ENCODE measurements around the gene CARD8.
A peak's percentile ranks its signal among the peaks of the same experiment; 100 is the strongest.

CARD8 gene

DNA sequence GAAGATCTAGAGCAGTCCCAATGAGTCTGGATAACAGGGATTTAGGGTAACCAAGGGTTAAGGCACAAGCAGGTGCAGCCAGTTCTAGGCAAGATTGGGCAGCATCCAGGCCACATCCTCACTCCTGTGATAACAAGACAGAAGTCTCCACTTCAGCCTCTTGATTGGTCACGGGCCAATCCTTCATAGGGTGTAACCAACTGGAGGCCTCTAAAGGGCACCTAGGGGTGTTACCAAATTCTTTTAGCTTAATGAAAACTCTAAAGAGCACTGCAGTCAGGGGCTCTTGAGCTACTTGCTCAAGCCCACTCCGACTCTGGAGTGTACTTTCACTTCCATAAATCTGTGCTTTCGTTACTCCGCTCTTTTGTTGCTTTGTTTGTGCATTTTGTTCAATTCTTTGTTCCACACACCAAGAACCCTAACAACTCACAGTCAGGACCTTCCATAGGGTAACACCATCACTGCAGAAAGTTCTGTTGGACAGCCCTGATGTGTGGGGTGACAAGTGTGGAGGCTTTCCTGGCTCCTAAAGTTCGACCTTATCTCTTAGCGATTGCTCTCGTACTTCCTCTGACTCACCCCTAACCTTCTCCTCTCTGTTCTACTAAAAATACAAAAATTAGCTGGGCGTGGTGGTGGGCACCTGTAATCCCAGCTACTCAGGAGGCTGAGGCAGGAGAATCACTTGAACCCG is 49.2 kb downstream of the CARD8 start:
- DNase-seq: no peak

DNA sequence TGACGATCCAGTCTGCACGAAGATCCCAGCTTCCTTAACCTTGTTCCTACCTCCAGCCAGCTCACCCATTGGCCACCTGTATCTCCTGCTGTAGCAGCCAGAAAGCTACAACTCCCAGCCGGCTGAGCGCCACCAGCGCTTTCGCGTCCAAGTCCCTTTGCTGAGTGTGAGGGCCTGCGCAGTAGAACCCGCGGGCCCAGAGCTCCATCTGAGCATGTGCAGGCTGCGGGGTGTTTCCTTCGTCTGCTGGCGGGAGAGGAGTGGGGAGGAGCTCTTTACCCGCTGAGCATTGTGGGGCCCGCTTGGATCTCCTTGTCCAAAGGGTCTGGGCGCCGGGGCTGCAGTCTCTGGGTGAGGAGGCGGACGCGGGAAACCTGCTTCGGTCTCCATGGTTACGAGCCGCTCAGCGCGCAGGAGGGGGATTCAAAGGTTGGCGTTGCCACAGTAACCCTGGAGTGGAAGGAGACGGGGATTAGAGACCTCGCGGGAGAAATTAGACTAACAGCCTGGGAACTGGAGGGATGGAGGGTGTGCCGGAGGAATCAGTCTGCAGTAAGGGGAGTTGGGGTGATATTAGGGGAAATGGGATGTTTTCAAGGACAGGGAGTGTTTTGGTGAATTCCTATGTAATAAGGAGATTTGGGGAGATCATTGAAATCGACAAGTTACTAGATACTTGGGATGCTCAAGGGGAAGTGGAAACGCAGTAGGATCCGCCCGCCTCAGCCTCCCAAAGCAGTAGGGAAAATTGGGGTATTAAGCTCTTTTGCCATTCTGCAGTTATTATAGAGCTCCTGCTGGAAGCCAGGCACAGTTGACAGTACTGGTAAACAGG is 51.7 kb downstream of the CARD8 start:
- DNase-seq: peak; percentile 98 to 99

DNA sequence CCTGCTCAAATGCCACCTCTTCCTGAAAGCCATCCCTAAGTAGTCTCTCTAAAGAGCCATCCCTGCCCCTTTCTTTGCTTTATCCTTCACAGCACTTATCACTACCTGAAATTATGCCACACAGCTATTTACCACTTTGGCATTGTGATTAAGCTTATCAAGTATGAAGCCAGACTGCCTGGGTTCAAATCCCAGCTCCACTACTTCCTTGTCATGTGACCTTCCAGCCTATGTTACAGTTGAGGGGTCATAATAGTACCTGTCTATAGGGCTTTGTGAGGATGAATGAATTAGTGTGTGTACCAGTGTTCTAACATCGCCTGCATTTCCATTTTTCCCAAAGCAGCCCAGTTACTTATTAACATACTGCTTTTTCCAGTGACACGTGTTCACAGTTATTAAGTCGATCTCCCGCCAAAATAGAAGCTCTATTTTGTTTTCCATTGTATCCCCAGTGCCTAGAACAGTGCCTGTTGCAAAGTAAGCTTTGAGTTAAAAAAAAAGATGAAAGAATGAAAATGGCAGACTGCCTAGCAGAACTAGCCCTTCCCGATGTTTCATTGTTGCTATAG is 52.4 kb downstream of the CARD8 start:
- DNase-seq: peak; percentile 55 to 63

DNA sequence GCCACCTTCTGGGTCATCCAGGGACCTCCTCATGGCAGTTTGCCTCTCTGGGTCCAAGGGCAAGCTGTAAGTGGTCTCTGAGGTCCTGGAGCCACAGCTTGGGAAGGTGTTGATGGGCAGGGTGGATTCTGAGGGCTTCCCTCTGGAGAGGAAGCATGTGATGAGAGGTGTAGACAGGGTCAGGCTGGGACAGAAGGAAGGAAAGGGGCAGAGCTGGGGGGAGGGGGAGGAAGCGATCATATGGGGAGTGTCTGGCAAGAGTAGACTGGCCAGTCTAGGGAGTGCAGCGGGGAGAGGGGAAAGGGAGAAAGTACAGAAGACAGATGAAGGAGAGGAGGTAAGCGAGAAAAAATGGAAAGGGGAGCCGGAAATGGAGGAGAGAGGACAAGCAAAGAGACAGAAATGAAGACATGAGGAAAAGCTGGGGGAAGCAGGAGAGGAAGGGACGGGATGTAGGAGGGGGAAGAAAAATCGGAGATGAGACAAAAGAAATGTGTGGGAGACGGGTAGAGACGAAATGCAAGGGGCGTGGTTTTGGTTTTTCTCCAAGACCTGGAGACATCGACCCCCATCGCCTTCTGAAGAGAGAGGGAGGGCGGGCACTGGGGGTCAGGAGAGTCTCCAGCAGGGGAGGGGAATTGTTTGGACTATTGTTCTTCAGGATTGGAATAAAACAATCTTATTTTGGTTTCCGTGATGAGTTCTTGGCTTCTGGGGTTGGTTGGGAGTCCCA is 58.6 kb downstream of the CARD8 start:
- DNase-seq: no peak

DNA sequence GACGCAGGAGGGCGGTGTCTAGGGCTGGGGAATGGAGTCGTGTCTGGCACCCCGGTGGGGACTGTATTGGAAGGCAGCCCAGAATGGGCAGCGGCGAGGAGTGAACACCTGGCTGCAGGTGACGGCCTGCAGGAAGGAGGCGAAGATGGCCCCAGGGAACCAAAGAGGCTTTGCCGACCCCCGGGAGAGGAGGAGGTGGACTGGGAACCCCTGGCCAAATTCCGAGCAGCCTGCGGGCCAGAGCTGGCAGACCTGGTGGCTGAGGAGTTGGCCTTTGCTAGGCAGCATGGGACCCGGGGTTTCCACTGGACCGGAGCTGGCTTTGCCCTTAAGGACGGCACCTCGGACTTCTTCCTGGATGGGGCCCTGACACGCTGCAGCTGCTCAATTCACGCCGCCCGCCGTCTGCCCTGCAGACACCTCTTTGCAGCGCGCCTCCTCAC is 59.4 kb downstream of the CARD8 start:
- DNase-seq: no peak

DNA sequence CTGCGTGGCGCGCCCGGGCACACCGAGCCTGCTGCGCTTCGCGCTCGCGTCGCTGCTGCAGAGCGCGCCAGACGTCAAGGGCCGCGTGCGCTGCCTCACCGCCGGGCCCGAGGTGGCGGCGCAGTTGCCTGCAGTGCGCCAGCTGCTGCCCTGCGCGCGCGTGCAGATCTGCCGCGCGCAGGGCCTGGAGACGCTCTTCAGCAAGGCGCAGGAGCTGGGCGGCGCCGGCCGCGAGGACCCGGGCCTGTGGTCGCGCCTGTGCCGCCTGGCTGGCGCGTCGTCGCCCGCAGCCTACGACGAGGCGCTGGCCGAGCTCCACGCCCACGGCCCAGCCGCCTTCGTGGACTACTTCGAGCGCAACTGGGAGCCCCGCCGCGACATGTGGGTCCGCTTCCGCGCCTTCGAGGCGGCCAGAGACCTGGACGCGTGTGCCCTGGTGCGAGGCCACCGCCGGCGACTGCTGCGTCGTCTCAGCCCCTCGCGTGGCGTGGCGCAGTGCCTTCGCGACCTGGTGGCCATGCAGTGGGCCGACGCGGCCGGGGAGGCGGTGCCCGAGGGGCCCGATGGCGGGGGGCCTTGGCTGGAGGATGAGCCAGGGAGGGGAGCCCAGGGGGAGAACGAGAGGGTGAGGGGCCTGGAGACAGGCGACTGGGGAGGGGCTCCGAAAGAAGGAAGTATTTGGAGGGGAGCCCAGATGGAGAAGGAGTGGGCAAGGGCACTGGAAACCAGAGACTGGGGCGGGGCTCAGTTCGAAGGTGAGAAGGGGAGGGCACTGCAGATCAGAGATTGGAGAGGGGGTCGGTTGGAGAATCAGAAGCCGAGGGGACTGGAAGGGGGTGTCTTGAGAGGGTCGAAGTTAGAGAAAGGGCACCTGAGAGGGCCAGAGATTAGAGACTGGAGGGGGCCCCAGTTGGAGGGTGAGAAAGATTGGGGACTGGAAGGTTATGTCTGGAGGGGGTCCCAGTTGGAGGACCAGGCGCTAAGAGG is 60.6 kb downstream of the CARD8 start:
- DNase-seq: no peak

DNA sequence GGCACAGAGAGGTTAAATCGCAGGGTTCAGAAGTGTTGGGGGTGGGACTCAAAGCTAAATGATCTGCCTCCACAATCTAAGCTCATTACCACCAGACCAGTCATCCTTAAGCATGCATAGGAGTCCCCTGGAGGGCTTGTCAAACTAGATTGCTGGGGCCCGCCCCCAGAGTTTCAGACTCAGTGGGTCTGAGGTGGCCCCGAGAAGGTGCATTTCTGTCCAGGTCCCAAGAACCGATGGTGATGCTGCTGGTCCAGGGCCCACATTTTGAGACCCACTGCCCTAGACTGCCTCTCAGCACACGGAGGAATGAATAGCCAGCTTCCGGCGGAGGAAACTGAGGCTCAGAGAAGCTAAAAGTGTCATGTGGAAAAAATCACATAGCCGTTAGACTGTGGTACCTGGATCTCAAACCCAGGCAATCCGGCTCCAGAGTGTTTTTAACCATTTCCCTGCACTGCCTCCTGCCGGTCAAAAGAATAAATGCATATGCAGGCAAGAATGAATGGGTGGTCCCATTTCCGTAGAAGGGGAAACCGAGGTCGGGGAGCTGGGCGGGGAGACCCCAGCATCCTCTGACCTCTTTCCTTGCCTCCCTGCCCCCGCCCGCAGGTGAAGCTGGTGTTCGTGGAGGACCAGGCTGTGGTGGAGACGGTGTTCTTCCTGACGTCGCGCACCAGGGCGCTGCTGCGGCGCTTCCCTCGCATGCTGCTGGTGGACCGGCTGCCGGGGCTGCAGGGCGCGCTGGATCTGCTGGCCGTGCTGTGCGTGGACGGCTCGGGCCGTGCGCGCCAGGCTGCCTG is 61.5 kb downstream of the CARD8 start:
- DNase-seq: peak in 1 of 2 experiments; percentile 33

DNA sequence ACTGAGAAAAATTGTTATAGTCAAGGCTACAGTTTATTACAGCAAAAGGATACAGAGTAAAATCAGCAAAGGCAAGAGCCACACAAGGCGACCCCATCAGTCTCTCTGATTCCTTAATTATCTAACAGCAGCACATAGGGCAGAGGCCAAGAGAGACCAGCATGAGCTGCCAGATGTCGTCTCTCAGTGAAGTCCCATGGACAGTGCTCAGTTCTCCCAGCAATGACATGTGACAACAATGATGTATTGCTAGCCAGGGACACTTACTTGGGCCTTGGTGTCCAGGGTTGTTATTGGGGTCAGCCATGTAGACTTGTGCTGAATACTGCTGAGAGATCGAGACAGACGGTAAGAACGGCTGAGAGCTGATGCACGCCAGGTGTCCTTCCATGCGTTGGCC is 63.0 kb downstream of the CARD8 start:
- no peak for DNase-seq

DNA sequence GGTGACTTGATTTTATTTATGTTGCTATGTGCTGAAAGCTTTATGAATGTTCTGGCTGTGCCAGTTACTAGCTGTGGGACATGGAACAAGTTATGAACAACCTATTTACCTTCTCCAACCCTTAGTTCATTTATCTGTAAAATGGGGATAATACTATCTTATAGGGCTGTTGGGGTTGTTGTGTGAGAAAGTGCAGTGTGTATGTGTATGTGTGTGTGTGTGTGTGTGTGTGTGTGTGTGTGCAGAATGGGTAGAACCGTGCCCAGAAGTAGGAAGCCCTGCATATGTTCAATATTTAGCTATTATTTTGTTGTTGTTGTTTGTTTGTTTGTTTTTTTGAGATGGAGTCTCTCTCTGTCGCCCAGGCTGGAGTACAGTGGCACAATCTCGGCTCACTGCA is 64.8 kb downstream of the CARD8 start:
- no peak for DNase-seq

DNA sequence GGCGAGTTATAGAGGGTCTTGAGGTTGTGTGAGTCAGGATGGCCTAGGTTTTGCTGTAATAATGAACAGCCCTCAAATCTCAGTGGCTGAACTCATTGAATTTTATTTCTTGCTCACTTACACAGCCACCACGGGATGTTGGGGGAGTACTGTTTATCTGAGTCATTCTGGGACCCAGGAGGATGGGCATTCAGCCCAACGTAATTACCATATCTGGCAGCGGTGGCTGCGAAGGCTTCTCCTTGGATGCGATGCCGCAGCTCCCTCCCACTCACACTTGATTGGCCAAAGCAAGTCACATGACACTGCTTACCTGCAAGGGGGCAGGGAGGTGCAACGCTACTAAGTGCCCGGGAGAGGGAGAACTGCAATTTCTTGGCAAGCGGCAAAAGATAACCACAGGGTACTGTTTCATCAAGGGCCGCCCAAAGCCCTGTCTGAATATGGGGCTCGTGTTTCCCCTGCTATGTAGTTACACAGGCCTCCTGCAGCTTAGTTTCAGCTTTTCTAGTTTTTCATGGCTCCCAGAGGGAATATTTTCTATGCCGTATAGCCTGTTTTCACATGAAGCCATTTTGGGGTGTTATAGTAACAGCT is 65.3 kb downstream of the CARD8 start:
- DNase-seq: peak; percentile 90 to 94

DNA sequence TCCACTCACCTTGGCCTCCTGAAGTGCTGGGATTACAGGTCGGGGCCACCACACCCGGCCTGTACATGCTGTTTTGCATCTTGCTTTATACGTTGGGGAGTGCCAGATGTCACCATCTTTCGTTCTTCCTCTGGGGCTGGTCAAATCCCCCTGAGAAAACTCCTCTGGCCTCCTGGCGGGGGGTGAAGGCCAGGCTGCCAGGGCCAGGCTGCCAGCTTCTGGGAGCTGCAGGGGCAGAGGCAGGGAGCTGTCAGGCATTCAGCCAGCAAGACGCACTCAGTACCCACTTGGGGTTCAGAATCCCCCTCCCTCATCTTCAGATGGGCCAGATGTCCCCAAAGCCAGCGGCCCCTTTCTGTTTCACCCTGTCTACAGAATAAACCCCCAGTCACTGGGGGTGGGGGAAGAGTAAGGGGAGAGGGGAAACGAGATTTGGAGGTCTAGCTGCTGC is 69.1 kb downstream of the CARD8 start:
- peak in 1 of 2 experiments; percentile 25 for DNase-seq

DNA sequence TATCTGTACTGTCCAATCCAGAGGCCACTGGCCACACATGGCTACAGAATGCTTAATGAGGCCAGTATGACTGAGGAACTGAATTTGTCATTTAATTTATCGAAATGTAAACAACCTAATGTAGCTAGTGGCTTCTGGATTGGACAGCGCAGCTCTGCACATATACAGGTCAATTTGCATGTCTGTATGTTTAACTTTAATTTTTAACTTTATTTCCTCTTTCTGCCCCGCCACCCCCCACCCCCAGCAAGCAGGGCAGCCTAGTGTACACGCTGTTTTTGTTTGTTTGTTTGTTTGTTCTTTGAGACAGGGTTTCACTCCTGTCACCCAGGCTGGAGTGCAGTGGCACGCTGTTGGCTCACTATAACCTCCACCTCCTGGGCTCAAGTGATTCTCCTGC is 69.7 kb downstream of the CARD8 start:
- DNase-seq: no peak

DNA sequence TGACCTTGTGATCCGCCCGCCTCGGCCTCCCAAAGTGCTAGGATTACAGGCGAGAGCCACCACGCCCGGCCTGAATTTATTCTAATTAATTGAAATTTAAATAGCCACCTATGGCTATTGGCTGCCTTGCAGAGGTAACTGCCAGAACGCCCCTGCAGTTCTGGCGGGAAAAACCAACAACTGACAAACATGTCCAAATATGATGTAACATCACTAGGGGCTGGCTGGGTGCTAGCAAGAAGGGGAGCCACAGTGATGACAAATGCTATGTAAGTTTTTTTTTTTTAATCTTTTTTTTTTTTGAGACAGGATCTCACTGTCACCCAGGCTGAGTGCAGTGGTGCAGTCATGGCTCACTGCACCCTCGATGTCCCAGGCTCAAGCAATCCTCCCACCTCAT is 72.4 kb downstream of the CARD8 start:
- no peak for DNase-seq

DNA sequence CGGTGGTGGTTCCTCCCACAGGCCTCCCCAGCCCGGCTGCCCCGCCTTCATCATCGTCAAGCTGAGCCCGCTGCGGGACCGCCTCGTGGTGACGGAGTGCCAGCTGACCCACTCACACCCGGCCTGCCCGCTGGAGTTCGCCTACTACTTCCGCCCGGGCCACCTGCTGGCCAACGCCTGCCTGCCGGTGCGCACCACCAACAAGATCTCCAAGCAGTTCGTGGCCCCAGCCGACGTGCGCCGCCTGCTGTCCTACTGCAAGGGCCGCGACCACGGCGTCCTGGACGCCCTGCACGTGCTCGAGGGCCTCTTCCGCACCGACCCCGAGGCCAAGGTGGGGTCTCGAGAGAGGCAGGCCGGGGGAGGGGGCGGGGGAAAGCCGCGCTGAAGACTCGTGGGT is 73.3 kb downstream of the CARD8 start:
- no peak for DNase-seq

DNA sequence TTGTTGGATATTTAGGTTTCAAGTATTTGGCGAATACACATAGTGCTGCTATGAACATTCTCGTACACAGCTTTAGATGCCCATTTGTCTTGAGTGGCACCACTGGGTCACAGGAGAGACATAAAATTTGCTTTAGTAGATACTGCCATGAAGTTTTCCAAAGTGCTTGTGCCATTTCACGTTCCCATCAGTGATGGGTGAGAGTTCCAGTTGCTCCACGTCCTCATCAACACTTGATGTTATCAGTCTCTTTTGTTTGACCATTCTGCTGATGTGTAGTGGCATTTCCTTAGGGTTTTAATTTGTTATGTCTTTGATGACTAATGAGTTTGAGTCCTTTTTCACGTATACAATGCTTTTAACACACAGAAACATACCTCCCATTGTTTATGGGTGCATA is 74.2 kb downstream of the CARD8 start:
- no peak for DNase-seq

DNA sequence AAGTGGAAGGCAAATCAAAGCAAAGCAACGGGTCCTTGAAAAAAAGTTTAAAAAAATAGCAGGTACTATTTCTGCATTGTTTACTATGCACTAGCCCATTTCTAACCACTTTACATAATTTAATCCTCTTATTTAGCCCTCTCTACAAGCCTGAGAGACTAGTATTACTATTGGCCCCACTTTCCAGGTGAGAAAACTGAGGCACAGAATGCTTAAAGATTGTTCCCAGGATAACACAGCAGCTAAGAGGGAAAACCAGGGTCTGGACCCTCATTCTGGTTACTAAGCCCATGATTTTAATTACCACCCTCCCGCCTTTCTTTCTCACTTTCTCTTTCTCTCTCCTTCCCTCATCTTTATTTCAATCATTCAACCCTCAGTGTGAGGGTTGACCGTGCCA is 79.5 kb downstream of the CARD8 start:
- no peak for DNase-seq

DNA sequence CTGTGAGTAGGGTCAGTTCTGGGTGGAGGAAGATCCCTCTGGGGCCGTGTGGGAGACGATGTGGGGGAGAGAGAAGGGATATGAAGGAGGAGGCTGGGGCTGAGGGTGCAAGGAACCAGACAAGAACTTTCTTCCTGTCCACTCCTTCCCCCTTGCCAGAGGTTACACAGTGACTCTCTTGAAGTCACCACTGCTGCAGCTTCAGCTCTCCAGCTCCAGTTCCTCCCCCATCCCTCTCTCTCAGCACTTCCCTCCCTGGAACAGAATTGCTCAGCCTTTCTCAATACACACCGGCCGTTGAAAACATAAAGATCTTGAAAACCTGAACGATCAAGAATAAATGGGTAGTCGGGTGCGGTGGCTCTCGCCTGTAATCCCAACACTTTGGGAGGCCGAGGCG is 80.1 kb downstream of the CARD8 start:
- no peak for DNase-seq

DNA sequence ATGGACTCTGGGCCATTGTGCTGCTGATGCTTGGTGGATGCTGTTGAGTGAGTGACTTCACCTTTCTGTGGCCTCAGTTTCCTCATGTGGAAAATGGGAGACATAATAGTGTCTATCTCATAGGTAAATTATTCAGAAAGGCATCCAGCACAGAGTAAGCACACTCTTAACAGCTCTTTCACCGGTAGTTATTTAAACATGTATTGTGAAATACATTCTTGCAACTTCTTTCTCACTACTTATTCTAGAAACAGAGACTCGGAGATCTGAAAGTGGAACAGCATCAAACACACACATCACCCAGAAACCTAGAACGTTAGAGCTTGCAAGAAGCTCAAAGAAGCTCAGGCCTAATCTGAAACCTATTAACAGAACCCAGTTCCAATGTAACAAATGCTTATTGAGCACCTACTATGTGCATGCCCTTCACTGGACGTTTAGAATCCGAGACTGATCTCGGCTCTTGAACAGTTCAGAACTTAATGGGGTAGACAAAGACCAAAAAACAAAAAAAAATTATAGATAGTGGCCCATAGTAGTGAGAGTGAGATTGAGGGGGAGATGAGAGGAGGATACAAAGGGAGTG is 81.2 kb downstream of the CARD8 start:
- no peak for DNase-seq

DNA sequence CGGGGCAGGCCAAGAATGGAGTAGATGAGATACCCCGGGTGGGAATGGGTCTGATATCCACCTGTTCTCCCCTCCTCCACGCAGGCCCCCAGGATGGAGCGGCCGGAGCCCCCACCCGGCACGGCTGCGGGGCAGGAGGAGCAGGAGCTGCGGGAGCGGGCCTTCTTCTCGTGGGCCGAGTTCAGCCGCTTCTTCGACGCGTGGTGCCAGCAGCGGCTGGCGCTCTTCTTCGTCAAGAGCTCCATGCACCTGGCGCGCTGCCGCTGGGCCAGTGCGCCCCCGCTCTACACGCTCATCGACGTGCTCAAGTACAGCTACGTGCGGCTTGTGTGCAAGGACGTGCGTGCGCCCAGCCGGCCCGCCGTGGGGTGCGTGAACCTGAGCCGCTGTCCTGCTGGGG is 84.0 kb downstream of the CARD8 start:
- DNase-seq: no peak

DNA sequence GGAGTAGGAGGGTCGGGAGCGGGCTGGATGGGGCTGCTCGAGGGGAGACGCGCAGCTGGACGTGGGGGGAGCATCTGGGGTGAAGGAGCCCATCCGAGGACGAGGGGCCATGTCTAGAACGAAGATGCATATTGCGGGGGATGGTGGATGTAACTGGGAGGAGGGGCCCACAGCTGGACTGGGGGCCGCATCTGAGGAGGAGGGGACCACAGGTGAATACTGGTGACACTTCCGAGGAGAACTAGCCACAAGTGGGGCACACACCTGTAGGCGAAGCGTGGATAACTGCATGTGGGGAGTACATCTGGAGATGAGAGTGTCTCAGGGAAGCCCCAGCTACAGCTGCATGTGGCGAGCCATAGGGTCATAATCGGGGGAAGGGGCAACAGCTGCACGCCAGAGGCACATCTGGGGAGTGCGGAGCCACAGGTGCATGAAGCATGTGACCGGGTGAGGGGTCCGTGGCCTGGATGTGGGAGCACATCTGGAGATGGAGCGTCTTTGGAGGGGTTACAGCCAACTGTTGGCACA is 84.8 kb downstream of the CARD8 start:
- no peak for DNase-seq

All from NCI-H526 (cell line).